Liver (tissue), 9 donors: Measurements from ENCODE around the gene ZPBP2. TPM values are rescaled to one million over a fixed set of nuclear protein-coding genes. Genes with fewer than 3 reads are reported as not detected.

Source experiments
- DNase-seq: peaks from one replicate; pipeline ENCODE4 v3.0.0-alpha.2; 2017; ENCODE audit warnings: low spot score
- H3K27ac ChIP-seq, 2 donors: one replicate each; pipeline ENCODE4 v1.7.0; 2013; ENCODE audit warnings: inconsistent platforms in 2 of 2, low read length in 2 of 2, control low read depth in 1 of 2, low read depth in 1 of 2, mild to moderate bottlenecking in 1 of 2
- H3K27me3 ChIP-seq, 4 donors: one replicate each; pipeline versions ENCODE4 v1.6.1 to v1.7.0; 2013; ENCODE audit warnings: low read length in 3 of 4, inconsistent platforms in 1 of 4, mild to moderate bottlenecking in 1 of 4, moderate library complexity in 1 of 4; ENCODE audit not compliant: control insufficient read depth in 4 of 4, insufficient read depth in 4 of 4
- H3K36me3 ChIP-seq, 4 donors: one replicate each; pipeline versions ENCODE4 v1.6.1 to v1.7.0; 2013; ENCODE audit warnings: low read length in 3 of 4, mild to moderate bottlenecking in 3 of 4, low read depth in 1 of 4, moderate library complexity in 1 of 4; ENCODE audit not compliant: control insufficient read depth in 4 of 4, insufficient read depth in 3 of 4
- H3K4me1 ChIP-seq, 4 donors: one replicate each; pipeline versions ENCODE4 v1.6.1 to v1.7.0; 2013; ENCODE audit warnings: low read length in 3 of 4, mild to moderate bottlenecking in 3 of 4, moderate library complexity in 1 of 4; ENCODE audit not compliant: control insufficient read depth in 4 of 4, insufficient read depth in 4 of 4
- H3K4me3 ChIP-seq, 3 donors: one replicate each; pipeline versions ENCODE4 v1.6.1 to v1.7.0; 2013; ENCODE audit warnings: low read length in 3 of 3, control low read depth in 1 of 3, low read depth in 1 of 3, mild to moderate bottlenecking in 1 of 3
- H3K9ac ChIP-seq, 2 donors: one replicate each; pipeline ENCODE4 v1.7.0; 2013; ENCODE audit warnings: low read length in 2 of 2, mild to moderate bottlenecking in 2 of 2, moderate library complexity in 2 of 2, control low read depth in 1 of 2, low read depth in 1 of 2
- H3K9me3 ChIP-seq, 4 donors: one replicate each; pipeline versions ENCODE4 v1.6.1 to v1.7.0; 2013; ENCODE audit warnings: low read length in 3 of 4; ENCODE audit not compliant: control insufficient read depth in 4 of 4
- EGR1 ChIP-seq, 2 donors: IDR thresholded peaks; 2 replicates each; pipeline ENCODE4 v1.6.1; 2016 to 2018; ENCODE audit warnings: antibody characterized with exemption in 2 of 2, low read depth in 2 of 2
- FOXA1 ChIP-seq: IDR thresholded peaks from 2 replicates; pipeline ENCODE4 v1.6.1; 2016; ENCODE audit warnings: antibody characterized with exemption
- FOXA2 ChIP-seq: IDR thresholded peaks from 2 replicates; pipeline ENCODE4 v1.6.1; 2016; ENCODE audit warnings: antibody characterized with exemption
- GABPA ChIP-seq, 2 donors: IDR thresholded peaks in 1 of 2; conservative IDR thresholded peaks in 1 of 2; 2 replicates each; pipeline ENCODE4 v1.6.1; 2016; ENCODE audit warnings: antibody characterized with exemption in 2 of 2, mild to moderate bottlenecking in 1 of 2, moderate library complexity in 1 of 2
- HNF4A ChIP-seq, 2 donors: conservative IDR thresholded peaks; 2 replicates each; pipeline ENCODE4 v1.6.1; 2016; ENCODE audit warnings: antibody characterized with exemption in 2 of 2, mild to moderate bottlenecking in 2 of 2
- HNF4G ChIP-seq: IDR thresholded peaks from 2 replicates; pipeline ENCODE4 v1.6.1; 2016; ENCODE audit warnings: antibody characterized with exemption
- JUND ChIP-seq, 2 donors: IDR thresholded peaks; 2 replicates each; pipeline ENCODE4 v1.6.1; 2016; ENCODE audit warnings: antibody characterized with exemption in 2 of 2
- NR2F2 ChIP-seq: IDR thresholded peaks from 2 replicates; pipeline ENCODE4 v1.6.1; 2016; ENCODE audit warnings: antibody characterized with exemption
- RAD21 ChIP-seq, 2 donors: IDR thresholded peaks; 2 replicates each; pipeline ENCODE4 v1.6.1; 2016; ENCODE audit warnings: antibody characterized with exemption in 2 of 2, mild to moderate bottlenecking in 2 of 2
- RXRA ChIP-seq, 2 donors: IDR thresholded peaks; 2 replicates each; pipeline ENCODE4 v1.6.1; 2017 to 2018; ENCODE audit warnings: antibody characterized with exemption in 2 of 2, mild to moderate bottlenecking in 1 of 2
- SP1 ChIP-seq: IDR thresholded peaks from 2 replicates; pipeline ENCODE4 v1.6.1; 2018; ENCODE audit warnings: antibody characterized with exemption, mild to moderate bottlenecking
- TAF1 ChIP-seq: conservative IDR thresholded peaks from 2 replicates; pipeline ENCODE4 v1.6.1; 2016; ENCODE audit warnings: antibody characterized with exemption, mild to moderate bottlenecking
- YY1 ChIP-seq: IDR thresholded peaks from 2 replicates; pipeline ENCODE4 v1.6.1; 2016; ENCODE audit warnings: antibody characterized with exemption, mild to moderate bottlenecking
- polyA plus RNA-seq, 2 donors: library from polyadenylated mRNA; stranded (reverse) in 1 of 2; unstranded in 1 of 2; fragments of 200-250 nt in 1 of 2; fragments of >200 nt in 1 of 2; fragmentation: Nextera tagmentation in 1 of 2; extraction: Ambion mirVana in 1 of 2; gene quantifications; one replicate each; pipeline versions ENCODE4 v1.2.1 to v1.2.3, GENCODE V29; 2013 to 2015
- total RNA-seq, 2 donors: library from RNA; depleted of rRNA; stranded (reverse); fragments of >200 nt; gene quantifications; one replicate each; pipeline ENCODE4 v1.2.3, GENCODE V29; 2014
- TF ChIP-seq, protein P1 (sequence below): fragments of 150-350 bp; IDR thresholded peaks from 2 replicates; pipeline ENCODE4 v1.5.1; 2017; ENCODE audit warnings: improper control_type of control experiment, low read depth, low read length; ENCODE audit not compliant: missing input control
- TF ChIP-seq, protein P2 (sequence below): IDR thresholded peaks from 2 replicates; pipeline ENCODE4 v1.6.1; 2016; ENCODE audit warnings: antibody characterized with exemption
- TF ChIP-seq, protein P3 (sequence below): IDR thresholded peaks from 2 replicates; pipeline ENCODE4 v1.6.1; 2016; ENCODE audit warnings: antibody characterized with exemption
- TF ChIP-seq, protein P4 (sequence below): IDR thresholded peaks from 2 replicates; pipeline ENCODE4 v1.6.1; 2016; ENCODE audit warnings: antibody characterized with exemption, mild to moderate bottlenecking
- TF ChIP-seq, protein P5 (sequence below): IDR thresholded peaks from 2 replicates; pipeline ENCODE4 v1.6.1; 2016; ENCODE audit warnings: antibody characterized with exemption
- donor health status: healthy.
- donor health status: healthy.
- donor health status: healthy.
- donor health status: healthy.
- donor health status: healthy.

ZPBP2 gene
- total and polyA plus RNA-seq, 4 donors = not detected

DNA sequence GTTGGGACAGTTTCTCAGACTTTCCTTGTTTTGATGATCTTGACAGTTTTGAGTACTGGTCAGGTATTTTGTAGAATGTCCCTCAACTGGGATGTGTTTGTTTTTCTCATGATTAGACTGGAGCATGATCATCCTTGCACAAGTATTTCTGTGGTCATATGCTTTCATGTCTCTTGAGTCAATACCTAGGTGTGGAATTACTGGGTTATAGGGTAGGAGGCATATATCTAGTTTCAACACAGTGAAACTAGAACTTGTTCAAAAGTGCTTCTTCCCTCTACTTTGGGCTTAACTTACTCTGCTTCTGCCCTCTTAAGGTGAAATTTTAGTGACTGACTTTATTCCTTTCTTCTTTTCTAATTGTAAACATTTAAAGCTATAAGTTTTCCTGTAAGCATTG, 34.0 kb upstream of the ZPBP2 start:
- DNase-seq = no peak
- Histone ChIP-seq H3K27me3 (no peaks in the 10 kb centered on the region), H3K27ac (no peak overlapping the region), H3K4me1 (peaks cover 0 to 1% (median under 1%) of the 10 kb centered on the region in 4 donors), H3K4me3 (no peak overlapping the region), H3K9ac (no peak overlapping the region), H3K9me3 (no peaks in the 10 kb centered on the region), H3K36me3 (no peaks in the 10 kb centered on the region)
- TF ChIP-seq, protein P1, sequence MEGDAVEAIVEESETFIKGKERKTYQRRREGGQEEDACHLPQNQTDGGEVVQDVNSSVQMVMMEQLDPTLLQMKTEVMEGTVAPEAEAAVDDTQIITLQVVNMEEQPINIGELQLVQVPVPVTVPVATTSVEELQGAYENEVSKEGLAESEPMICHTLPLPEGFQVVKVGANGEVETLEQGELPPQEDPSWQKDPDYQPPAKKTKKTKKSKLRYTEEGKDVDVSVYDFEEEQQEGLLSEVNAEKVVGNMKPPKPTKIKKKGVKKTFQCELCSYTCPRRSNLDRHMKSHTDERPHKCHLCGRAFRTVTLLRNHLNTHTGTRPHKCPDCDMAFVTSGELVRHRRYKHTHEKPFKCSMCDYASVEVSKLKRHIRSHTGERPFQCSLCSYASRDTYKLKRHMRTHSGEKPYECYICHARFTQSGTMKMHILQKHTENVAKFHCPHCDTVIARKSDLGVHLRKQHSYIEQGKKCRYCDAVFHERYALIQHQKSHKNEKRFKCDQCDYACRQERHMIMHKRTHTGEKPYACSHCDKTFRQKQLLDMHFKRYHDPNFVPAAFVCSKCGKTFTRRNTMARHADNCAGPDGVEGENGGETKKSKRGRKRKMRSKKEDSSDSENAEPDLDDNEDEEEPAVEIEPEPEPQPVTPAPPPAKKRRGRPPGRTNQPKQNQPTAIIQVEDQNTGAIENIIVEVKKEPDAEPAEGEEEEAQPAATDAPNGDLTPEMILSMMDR = no peak
- no peak for TF ChIP-seq HNF4G
- TF ChIP-seq, protein P2, sequence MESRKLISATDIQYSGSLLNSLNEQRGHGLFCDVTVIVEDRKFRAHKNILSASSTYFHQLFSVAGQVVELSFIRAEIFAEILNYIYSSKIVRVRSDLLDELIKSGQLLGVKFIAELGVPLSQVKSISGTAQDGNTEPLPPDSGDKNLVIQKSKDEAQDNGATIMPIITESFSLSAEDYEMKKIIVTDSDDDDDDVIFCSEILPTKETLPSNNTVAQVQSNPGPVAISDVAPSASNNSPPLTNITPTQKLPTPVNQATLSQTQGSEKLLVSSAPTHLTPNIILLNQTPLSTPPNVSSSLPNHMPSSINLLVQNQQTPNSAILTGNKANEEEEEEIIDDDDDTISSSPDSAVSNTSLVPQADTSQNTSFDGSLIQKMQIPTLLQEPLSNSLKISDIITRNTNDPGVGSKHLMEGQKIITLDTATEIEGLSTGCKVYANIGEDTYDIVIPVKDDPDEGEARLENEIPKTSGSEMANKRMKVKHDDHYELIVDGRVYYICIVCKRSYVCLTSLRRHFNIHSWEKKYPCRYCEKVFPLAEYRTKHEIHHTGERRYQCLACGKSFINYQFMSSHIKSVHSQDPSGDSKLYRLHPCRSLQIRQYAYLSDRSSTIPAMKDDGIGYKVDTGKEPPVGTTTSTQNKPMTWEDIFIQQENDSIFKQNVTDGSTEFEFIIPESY = no peak
- TF ChIP-seq HNF4A (conservative IDR thresholded peaks at IDR 0.05) = no peak
- TF ChIP-seq JUND (IDR thresholded peaks at IDR 0.05) = no peak
- TF ChIP-seq RXRA (IDR thresholded peaks at IDR 0.05) = no peak
- TF ChIP-seq YY1 = no peak
- TF ChIP-seq, protein P3, sequence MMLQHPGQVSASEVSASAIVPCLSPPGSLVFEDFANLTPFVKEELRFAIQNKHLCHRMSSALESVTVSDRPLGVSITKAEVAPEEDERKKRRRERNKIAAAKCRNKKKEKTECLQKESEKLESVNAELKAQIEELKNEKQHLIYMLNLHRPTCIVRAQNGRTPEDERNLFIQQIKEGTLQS = no peak
- TF ChIP-seq, protein P4, sequence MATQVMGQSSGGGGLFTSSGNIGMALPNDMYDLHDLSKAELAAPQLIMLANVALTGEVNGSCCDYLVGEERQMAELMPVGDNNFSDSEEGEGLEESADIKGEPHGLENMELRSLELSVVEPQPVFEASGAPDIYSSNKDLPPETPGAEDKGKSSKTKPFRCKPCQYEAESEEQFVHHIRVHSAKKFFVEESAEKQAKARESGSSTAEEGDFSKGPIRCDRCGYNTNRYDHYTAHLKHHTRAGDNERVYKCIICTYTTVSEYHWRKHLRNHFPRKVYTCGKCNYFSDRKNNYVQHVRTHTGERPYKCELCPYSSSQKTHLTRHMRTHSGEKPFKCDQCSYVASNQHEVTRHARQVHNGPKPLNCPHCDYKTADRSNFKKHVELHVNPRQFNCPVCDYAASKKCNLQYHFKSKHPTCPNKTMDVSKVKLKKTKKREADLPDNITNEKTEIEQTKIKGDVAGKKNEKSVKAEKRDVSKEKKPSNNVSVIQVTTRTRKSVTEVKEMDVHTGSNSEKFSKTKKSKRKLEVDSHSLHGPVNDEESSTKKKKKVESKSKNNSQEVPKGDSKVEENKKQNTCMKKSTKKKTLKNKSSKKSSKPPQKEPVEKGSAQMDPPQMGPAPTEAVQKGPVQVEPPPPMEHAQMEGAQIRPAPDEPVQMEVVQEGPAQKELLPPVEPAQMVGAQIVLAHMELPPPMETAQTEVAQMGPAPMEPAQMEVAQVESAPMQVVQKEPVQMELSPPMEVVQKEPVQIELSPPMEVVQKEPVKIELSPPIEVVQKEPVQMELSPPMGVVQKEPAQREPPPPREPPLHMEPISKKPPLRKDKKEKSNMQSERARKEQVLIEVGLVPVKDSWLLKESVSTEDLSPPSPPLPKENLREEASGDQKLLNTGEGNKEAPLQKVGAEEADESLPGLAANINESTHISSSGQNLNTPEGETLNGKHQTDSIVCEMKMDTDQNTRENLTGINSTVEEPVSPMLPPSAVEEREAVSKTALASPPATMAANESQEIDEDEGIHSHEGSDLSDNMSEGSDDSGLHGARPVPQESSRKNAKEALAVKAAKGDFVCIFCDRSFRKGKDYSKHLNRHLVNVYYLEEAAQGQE = no peak
- TF ChIP-seq RAD21 (IDR thresholded peaks at IDR 0.05) = no peak
- TF ChIP-seq, protein P5, sequence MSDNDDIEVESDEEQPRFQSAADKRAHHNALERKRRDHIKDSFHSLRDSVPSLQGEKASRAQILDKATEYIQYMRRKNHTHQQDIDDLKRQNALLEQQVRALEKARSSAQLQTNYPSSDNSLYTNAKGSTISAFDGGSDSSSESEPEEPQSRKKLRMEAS = no peak
- TF ChIP-seq TAF1 = no peak
- no peak for TF ChIP-seq EGR1 (IDR thresholded peaks at IDR 0.05; ENCODE audit: low read depth in 2 of 2)
- TF ChIP-seq NR2F2 = no peak
- no peak for TF ChIP-seq FOXA1
- TF ChIP-seq FOXA2 = no peak
- no peak for TF ChIP-seq SP1
- TF ChIP-seq GABPA (IDR thresholded peaks at IDR 0.05 in 1 of 2, conservative IDR thresholded peaks at IDR 0.05 in 1 of 2) = no peak
